Activated T-helper 1 cell treated with anti-CD3 and anti-CD28 coated beads, Interleukin-12 subunit alpha, Interleukin-12 subunit beta, Interleukin-2, Interleukin-4 antibody, amounts not matched to agents 30 ng/mL and 10 ng/mL and 1 ng/mL, durations not matched to agents 14 hours and 24 hours and 36 hours (primary cell): ENCODE data around the gene INO80C. TPM values are rescaled to one million over a fixed set of nuclear protein-coding genes. Genes with fewer than 3 reads are reported as not detected.
"Not testable (repeated sequence)": the region's sequence is repeated elsewhere in the genome, so short reads cannot be mapped to it uniquely, and the experiment has no call there.

Experiments
- DNase-seq: peaks from one replicate; pipeline ENCODE4 v3.0.0; 2021; ENCODE audit warnings: low spot score
- H3K27ac Mint-ChIP-seq: one replicate; pipeline ENCODE4 v1.8.0; 2021; ENCODE audit warnings: mild to moderate bottlenecking, mixed read lengths
- H3K27me3 Mint-ChIP-seq: one replicate; pipeline ENCODE4 v1.8.0; 2022; ENCODE audit warnings: mild to moderate bottlenecking, moderate library complexity, mixed read lengths; ENCODE audit not compliant: insufficient read depth
- H3K36me3 Mint-ChIP-seq: one replicate; pipeline ENCODE4 v1.8.0; 2021; ENCODE audit warnings: low read depth, mixed read lengths
- H3K4me1 Mint-ChIP-seq: one replicate; pipeline ENCODE4 v1.8.0; 2021; ENCODE audit warnings: low read depth, mixed read lengths
- H3K4me3 Mint-ChIP-seq: one replicate; pipeline ENCODE4 v1.8.0; 2021; ENCODE audit warnings: mild to moderate bottlenecking, moderate library complexity, mixed read lengths
- H3K9me3 Mint-ChIP-seq: one replicate; pipeline ENCODE4 v1.8.0; 2021; ENCODE audit warnings: mixed read lengths
- intact Hi-C: fragments of 100-400 bp; cut with micrococcal nuclease; formaldehyde crosslinking; loops from one replicate; pipeline ENCODE4 v1.15.1; 2024
- total RNA-seq: library from RNA; stranded (reverse); gene quantifications from 2 replicates; pipeline ENCODE4 v1.2.3, GENCODE V29; 2022

INO80C gene
- total RNA-seq, 1 donor from 2014 or later = 43.7 TPM

- Mint-ChIP-seq H3K4me3 (no peak overlapping the region), H3K36me3 (no peaks in the 10 kb centered on the region), H3K27ac (no peak overlapping the region), H3K27me3 (peaks cover 2% of the 10 kb centered on the region), H3K4me1 (peaks cover 30% of the 10 kb centered on the region), H3K9me3 (no peaks in the 10 kb centered on the region)
- no peak for DNase-seq
- intact Hi-C loops = no loop called here
Observed at GRCh38 chr18:35460736-35461161, 37.0 kb downstream of the INO80C start.

GRCh38 chr18:35459997-35460396 lies 37.8 kb downstream of the INO80C start:
- Mint-ChIP-seq H3K9me3 (no peaks in the 10 kb centered on the region), H3K36me3 (no peaks in the 10 kb centered on the region), H3K4me1 (peaks cover 30% of the 10 kb centered on the region), H3K4me3 (no peak overlapping the region), H3K27me3 (peaks cover 2% of the 10 kb centered on the region), H3K27ac (no peak overlapping the region)
- intact Hi-C loops = no loop called here
- DNase-seq = no peak

- Mint-ChIP-seq H3K27ac (peak overlapping the region; percentile 23), H3K4me3 (peak overlapping the region; percentile 22), H3K27me3 (no peaks in the 10 kb centered on the region), H3K4me1 (peaks cover 30% of the 10 kb centered on the region), H3K36me3 (no peaks in the 10 kb centered on the region), H3K9me3 (no peaks in the 10 kb centered on the region)
- no peak for DNase-seq
- intact Hi-C loops = no loop called here
Observed at GRCh38 chr18:35458677-35459441, 38.9 kb downstream of the INO80C start.

GRCh38 chr18:35458271-35458670 lies 39.5 kb downstream of the INO80C start:
- no peak for DNase-seq
- Mint-ChIP-seq H3K4me3 (no peak overlapping the region), H3K4me1 (peaks cover 24% of the 10 kb centered on the region), H3K27ac (no peak overlapping the region), H3K27me3 (no peaks in the 10 kb centered on the region), H3K36me3 (no peaks in the 10 kb centered on the region), H3K9me3 (no peaks in the 10 kb centered on the region)
- intact Hi-C loops = no loop called here

GRCh38 chr18:35457140-35457704 lies 40.5 kb downstream of the INO80C start:
- no peak for DNase-seq
- H3K27ac Mint-ChIP-seq = no peak overlapping the region
- H3K36me3 Mint-ChIP-seq = no peaks in the 10 kb centered on the region
- H3K4me1 Mint-ChIP-seq = peaks cover 21% of the 10 kb centered on the region
- no peaks in the 10 kb centered on the region for H3K27me3 Mint-ChIP-seq
- no peaks in the 10 kb centered on the region for H3K9me3 Mint-ChIP-seq
- no peak overlapping the region for H3K4me3 Mint-ChIP-seq
- intact Hi-C loops = no loop called here

GRCh38 chr18:35455926-35456763 lies 41.6 kb downstream of the INO80C start:
- no peak for DNase-seq
- Mint-ChIP-seq H3K36me3 (no peaks in the 10 kb centered on the region), H3K4me3 (no peak overlapping the region), H3K9me3 (no peaks in the 10 kb centered on the region), H3K27ac (no peak overlapping the region), H3K27me3 (no peaks in the 10 kb centered on the region), H3K4me1 (peaks cover 21% of the 10 kb centered on the region)
- intact Hi-C loops = no loop called here

- Mint-ChIP-seq H3K36me3 (no peaks in the 10 kb centered on the region), H3K4me1 (peaks cover 21% of the 10 kb centered on the region), H3K27me3 (no peaks in the 10 kb centered on the region), H3K9me3 (no peaks in the 10 kb centered on the region), H3K27ac (no peak overlapping the region), H3K4me3 (no peak overlapping the region)
- intact Hi-C loops = no loop called here
- no peak for DNase-seq
Observed at GRCh38 chr18:35454803-35455202, 43.0 kb downstream of the INO80C start.

GRCh38 chr18:35453065-35453464 lies 44.7 kb downstream of the INO80C start:
- H3K9me3 Mint-ChIP-seq, intact Hi-C loops, H3K4me1 Mint-ChIP-seq, H3K4me3 Mint-ChIP-seq, H3K27me3 Mint-ChIP-seq, H3K36me3 Mint-ChIP-seq, DNase-seq, H3K27ac Mint-ChIP-seq: not testable (repeated sequence)

GRCh38 chr18:35451916-35452315 lies 45.8 kb downstream of the INO80C start:
- no peak for DNase-seq
- intact Hi-C loops = no loop called here
- Mint-ChIP-seq H3K4me1 (peaks cover 1% of the 10 kb centered on the region), H3K27ac (no peak overlapping the region), H3K9me3 (no peaks in the 10 kb centered on the region), H3K36me3 (no peaks in the 10 kb centered on the region), H3K27me3 (no peaks in the 10 kb centered on the region), H3K4me3 (no peak overlapping the region)

GRCh38 chr18:35451032-35451431 lies 46.7 kb downstream of the INO80C start:
- intact Hi-C loops = no loop called here
- no peak for DNase-seq
- no peak overlapping the region for H3K27ac Mint-ChIP-seq
- no peaks in the 10 kb centered on the region for H3K4me1 Mint-ChIP-seq
- H3K9me3 Mint-ChIP-seq = no peaks in the 10 kb centered on the region
- no peaks in the 10 kb centered on the region for H3K27me3 Mint-ChIP-seq
- no peak overlapping the region for H3K4me3 Mint-ChIP-seq
- H3K36me3 Mint-ChIP-seq = no peaks in the 10 kb centered on the region

GRCh38 chr18:35444636-35445035 lies 53.1 kb downstream of the INO80C start:
- DNase-seq = no peak
- Mint-ChIP-seq H3K36me3 (no peaks in the 10 kb centered on the region), H3K4me1 (peaks cover 6% of the 10 kb centered on the region), H3K27ac (no peak overlapping the region), H3K9me3 (no peaks in the 10 kb centered on the region), H3K4me3 (no peak overlapping the region), H3K27me3 (no peaks in the 10 kb centered on the region)
- intact Hi-C loops = no loop called here

GRCh38 chr18:35443847-35444246 lies 53.9 kb downstream of the INO80C start:
- Mint-ChIP-seq H3K9me3 (no peaks in the 10 kb centered on the region), H3K27ac (no peak overlapping the region), H3K4me1 (peaks cover 6% of the 10 kb centered on the region), H3K27me3 (no peaks in the 10 kb centered on the region), H3K4me3 (no peak overlapping the region), H3K36me3 (no peaks in the 10 kb centered on the region)
- intact Hi-C loops = no loop called here
- DNase-seq = no peak

- intact Hi-C loops = no loop called here
- H3K27me3 Mint-ChIP-seq = no peaks in the 10 kb centered on the region
- no peaks in the 10 kb centered on the region for H3K9me3 Mint-ChIP-seq
- H3K27ac Mint-ChIP-seq = no peak overlapping the region
- H3K4me1 Mint-ChIP-seq = peaks cover 6% of the 10 kb centered on the region
- H3K36me3 Mint-ChIP-seq = no peaks in the 10 kb centered on the region
- H3K4me3 Mint-ChIP-seq = no peak overlapping the region
- no peak for DNase-seq
Observed at GRCh38 chr18:35443434-35443833, 54.3 kb downstream of the INO80C start.
